ENCODE results near the gene MEN1.
"Not testable (repeated sequence)": the region's sequence is repeated elsewhere in the genome, so short reads cannot be mapped to it uniquely, and the experiment has no call there.

Gene MEN1

DNA sequence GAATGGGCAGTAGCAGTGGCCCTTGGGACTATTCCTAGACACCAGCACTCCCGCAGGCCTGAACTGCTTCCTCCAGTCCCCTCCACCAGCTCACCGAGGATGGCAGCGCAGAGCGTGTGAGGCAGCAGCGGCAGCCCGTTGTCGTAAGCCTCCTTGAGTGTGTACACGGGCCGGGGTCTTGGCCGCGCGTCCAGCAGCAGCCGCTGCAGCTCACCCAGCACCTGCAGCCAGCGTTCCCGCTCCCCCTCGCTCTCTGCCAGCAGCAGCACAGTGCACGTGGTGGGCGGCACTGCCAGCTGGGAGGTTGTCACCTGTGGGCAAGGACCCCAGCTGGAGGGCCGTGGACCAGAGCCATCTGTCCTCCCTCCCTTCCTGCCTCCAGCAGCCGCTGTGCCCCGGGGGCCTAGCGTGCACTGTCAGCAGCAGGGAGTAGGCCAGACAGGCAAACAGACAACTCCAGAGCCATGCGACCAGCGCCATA, 21.1 kb upstream of the MEN1 start:
- no peak for DNase-seq

DNA sequence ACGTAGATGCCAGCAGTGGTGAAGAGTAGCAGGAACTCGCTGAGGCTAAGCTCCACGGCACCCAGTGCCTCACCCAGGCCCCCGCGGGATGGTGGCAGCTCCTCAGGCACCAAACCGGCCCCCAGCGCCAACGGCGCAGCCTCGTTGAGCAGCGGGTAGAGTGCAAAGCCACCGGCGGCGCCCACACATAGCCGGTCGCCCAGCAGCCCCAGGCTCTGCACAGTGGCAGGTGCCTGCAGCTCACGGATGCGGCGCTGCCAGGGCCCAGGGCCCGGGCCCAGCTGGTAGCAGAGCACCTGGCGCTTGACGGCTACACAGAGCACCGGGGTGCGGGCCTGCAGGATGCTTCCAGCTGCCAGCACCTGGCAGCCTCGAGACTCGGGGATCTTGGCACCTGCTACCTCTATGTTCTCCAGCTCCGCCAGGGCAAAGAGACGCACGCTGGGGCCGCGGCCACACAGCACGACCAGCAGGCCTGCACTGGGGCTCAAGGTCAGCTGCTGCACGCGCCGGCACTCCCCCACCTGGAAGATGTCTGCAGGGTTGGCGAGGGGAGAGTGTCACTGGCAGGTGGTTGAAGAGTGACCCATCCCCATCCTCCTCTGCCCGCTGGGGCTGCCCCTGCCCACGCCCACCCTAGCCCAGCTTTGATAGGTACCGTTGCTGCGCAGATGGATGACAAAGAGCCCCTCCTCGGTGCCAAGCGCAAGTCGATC, 19.3 kb upstream of the MEN1 start:
- DNase-seq, result no peak

DNA sequence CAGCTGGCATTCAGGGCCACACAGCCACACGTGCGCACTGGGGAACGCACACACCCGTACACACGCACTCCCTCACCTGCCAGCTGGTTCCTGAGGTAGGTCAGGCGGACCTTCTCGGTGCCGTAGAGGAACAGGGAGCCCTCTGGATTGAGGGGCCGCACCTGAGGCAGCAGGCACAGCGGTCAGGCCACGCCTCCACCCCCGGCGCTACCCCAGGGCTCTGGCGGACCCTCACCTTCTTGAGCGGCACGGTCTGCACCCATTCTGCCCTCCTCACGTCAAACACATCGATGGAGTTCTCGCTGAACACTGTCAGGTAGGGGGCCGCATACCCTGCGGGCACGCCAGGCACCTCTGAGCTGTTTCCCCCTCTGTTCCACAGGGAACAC, 17.1 kb upstream of the MEN1 start:
- no peak for DNase-seq

DNA sequence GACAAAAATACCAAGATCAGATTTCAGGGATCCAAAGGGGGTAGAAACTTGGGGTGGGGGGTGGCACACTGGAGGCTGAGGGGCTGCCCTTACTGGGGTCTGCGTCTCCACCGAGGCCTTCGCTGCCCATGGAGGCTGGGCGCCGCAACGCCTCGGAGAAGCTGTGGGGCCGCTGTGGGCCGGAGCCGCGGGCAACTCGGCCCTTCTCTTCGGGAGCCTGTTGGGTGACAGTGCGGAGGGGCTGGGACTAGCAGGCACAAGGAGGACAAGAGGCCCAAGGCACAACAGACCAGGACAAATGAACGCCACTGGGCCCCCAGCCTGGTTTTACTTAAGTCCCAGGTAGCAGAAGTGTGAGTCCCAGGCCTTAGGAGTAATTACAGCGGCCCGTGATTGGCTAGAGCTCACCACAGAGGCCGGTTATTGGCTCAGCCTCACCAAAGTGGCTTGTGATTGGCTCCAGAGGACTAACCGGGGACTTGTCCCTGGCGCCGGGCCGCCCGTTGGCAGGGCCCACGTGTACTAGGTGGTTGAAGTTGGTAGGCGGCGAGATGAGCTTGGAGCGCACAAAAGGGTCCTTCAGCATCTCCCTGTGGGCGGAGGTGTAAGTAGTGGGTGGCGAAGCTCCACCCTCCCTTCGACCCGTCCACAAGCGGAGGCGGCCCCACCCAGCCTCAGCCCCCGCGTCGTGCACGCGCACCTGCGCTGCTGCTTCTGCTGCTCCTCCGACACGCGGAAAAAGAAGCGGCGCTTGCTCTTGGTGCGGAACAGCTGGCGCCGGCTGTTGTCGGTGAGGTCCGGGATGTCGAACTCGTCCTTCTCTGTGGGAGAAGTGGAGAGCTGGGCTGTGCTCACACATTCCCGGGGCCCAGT, 16.5 kb upstream of the MEN1 start:
- no peak for DNase-seq

- DNase-seq, result no peak
These were observed 15.7 kb upstream of the MEN1 start for GRCh38 chr11:64826062-64826461.

GRCh38 chr11:64823568-64824119, 13.3 kb upstream of the MEN1 start:
- DNase-seq, result no peak

DNA sequence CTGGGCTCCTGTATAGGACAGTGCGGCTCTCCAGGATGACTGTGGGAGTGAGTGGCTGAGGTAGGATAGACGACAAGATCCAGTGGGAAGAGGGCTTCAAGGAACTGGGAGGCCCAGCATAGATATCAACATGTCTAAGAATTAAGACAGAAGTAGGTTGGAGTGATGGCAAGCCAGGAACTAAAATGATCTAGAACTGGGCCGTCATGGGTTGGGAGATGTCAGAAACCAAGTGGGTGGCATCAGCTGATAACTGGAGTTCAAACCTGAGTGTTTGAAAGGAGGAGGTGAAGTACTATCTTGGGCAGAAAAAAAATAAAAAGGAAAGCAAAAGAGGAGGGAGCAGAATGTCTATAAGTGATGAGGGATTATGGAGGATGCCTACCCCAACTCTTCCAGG, 7.1 kb upstream of the MEN1 start:
- DNase-seq, result no peak

DNA sequence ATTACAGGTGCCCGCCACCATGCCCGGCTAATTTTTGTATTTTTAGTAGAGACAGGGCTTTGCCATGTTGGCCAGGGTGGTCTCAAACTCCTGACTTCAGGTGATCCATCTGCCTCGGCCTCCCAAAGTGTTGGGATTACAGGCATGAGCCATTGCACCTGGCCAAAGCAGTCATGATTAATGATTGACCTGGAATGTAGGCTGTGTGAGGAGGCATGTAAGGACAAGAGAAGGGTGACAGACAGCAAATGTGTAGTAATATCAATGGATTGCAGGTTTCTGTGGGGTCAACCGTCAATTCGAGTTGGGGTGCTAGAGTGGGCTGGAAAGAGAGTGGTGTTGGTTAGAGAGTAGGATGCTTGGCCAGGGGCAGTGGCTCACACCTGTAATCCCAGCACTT, 5.1 kb upstream of the MEN1 start:
- not testable (repeated sequence) for DNase-seq

DNA sequence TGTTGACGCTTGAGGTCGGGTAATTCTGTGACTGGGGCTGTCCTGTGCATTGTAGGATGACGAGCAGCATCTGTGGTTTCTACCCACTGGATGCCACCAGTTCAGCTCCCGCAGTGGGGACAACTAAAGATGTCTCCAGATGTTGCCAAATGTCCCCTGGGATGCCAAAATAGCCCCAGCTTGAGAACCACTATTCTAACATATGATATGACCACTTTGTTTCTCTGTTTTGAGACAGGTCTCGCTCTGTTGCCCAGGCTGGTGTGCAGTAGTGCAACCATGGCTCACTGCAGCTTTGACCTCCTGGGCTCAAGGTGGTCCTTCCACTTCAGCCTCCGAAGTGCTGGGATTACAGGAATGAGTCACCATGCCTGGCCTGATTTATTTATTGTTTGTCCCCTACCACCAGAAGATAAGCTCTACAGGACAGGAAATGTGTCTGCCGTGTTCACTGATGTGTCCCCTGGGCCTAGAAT, 4.4 kb upstream of the MEN1 start:
- DNase-seq, result no peak

GRCh38 chr11:64813826-64814225, 3.5 kb upstream of the MEN1 start:
- DNase-seq, result no peak

DNA sequence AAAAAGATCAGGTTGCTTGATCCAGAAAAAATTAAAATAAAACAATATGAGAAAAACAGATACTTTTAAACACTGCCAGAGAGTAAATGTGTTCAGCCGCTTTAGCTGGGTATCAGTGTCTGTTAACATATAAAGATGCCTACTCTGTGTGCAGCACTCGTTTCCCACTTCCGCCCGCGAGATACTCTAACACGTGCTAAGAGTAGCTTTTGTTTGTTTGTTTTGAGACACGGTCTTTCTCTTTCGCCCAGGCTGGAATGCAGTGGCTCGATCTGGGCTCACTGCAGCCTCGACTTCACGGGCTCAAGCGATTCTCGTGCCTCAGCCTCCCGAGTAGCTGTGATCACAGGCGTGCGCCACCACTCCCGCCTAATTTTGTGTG, 531 bp upstream of the MEN1 start:
- DNase-seq, result no peak

DNA sequence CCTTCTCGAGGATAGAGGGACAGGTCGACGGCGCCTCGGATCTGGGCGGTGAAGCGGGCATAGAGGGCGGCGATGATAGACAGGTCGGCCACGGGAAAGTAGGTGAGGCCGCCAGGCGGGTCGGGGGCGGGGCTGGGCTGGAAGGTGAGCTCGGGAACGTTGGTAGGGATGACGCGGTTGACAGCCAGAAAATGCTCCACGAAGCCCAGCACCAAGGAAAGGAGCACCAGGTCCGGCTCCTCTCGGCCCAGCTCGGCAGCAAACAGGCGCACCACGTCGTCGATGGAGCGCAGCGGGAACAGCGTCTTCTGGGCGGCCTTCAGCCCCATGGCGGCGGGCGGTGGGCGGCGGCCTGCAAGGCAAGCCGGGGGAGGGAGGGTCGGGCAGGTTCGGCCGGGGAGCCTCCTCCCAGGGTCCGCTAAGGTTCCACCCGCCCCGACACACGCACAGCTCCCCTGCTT, 540 bp downstream of the MEN1 start:
- no peak for DNase-seq

DNA sequence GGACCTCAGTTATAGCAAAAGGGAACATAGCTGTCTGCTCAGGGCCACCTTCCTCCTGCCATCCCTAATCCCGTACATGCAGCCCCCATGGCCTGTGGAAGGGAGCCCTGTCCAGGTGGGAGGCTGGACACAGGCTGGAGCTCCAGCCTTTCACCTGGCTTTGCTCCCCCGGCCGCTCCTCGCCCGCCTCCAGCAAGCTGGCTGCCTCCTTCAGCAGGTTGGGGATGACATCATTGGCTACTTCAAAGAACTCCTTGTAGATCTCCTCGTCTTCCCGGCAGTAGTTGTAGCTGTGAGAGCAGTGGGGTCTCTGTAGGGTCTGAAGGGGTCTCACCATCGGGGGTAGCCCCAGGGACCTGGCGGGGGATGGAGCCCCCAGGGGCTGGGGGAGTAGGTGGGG, 4.9 kb downstream of the MEN1 start:
- no peak for DNase-seq

- DNase-seq, result no peak
These were observed 5.8 kb downstream of the MEN1 start for GRCh38 chr11:64804346-64805210.

DNA sequence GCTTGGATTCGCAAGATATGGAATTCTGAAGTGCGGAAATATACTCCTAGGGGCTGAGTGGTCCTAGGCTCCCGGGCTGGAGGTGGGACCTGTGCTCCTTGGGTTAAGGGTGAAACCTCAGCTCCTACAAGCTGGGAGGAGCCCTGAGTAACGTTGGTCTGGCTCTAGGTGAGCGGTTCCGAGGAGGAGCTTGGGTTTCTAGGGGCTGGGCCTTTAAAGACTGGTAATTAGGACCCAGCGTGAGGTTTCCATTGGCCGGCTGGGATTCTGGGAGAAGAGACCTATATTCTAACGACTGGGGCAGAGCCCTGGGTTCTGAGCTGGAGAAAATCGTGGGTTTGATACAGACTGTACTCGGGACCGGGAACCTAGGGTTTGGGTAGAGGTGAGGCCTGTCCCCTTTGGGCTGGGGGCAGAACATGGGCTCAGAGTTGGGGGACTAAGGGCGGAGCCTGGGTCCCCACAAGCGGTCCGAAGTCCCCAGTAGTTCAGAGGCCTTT, 6.5 kb downstream of the MEN1 start:
- DNase-seq, result no peak

GRCh38 chr11:64803158-64803845, 7.0 kb downstream of the MEN1 start, which contains the start of gene MAP4K2:
MAP4K2 (minus strand) TSS chr11:64803214; CDS start chr11:64803149, 65 bp downstream.
- DNase-seq, result peak; percentile 81

- DNase-seq, result no peak
These were observed 7.8 kb downstream of the MEN1 start for GRCh38 chr11:64802370-64803157.

- no peak for DNase-seq
These were observed 8.6 kb downstream of the MEN1 start for GRCh38 chr11:64801561-64802369.

GRCh38 chr11:64801158-64801464, 9.2 kb downstream of the MEN1 start:
- DNase-seq, result no peak
